Melanocyte of skin (primary cell): ENCODE data around the gene CDC42EP2. TPM values are rescaled to one million over a fixed set of nuclear protein-coding genes. Genes with fewer than 3 reads are reported as not detected.

ENCODE experiments used
- total RNA-seq, 2 donors: library from RNA; depleted of rRNA; stranded (reverse); fragments of >200 nt; gene quantifications; 2 replicates each; pipeline ENCODE4 v1.2.3, GENCODE V29; 2012

Gene CDC42EP2, protein sequence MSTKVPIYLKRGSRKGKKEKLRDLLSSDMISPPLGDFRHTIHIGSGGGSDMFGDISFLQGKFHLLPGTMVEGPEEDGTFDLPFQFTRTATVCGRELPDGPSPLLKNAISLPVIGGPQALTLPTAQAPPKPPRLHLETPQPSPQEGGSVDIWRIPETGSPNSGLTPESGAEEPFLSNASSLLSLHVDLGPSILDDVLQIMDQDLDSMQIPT
- 1 to 10 TPM in 1 of 2 donors, under 1 TPM in 1; 0.34 to 3.0 TPM for total RNA-seq

DNA sequence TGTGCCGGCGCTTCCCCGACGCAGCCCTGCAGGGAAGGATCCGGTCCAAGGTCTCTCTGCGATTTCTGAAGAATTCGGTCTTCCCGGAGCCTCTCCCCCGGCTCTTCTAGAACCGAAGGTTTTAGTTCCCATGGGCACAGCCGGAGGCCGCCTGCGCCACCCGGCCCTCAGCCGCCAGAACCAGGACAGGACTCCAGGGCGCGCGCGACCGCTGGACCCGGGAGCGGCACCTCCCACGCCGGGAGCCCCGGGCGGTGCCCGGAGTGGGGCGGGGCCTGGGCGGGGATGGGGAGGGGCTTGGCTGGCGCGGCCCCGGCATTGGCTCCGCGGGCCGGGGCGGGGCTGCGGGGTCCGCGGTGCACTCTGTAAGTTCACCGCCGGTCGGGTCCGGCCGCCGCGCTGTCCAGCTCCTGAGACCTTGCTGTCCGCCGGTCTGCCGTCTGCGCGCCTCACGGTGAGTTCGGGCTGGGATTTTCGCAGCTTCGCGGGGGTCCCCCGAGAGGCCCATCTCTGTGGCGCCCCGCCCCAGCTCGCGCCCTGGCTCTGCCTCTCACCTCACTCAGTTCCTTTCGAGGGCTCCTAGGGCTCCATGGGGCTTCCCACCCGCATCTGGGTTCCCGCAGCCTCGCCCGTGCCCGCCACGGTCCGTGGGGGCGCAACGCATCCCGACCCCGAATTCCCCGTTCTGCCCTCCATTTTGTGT lies at the start of gene CDC42EP2:
Gene CDC42EP2, plus strand, starts transcription at position 366 of the 703 bp plus-strand sequence. CDS start 6,033 bp downstream, outside the sequence.

DNA sequence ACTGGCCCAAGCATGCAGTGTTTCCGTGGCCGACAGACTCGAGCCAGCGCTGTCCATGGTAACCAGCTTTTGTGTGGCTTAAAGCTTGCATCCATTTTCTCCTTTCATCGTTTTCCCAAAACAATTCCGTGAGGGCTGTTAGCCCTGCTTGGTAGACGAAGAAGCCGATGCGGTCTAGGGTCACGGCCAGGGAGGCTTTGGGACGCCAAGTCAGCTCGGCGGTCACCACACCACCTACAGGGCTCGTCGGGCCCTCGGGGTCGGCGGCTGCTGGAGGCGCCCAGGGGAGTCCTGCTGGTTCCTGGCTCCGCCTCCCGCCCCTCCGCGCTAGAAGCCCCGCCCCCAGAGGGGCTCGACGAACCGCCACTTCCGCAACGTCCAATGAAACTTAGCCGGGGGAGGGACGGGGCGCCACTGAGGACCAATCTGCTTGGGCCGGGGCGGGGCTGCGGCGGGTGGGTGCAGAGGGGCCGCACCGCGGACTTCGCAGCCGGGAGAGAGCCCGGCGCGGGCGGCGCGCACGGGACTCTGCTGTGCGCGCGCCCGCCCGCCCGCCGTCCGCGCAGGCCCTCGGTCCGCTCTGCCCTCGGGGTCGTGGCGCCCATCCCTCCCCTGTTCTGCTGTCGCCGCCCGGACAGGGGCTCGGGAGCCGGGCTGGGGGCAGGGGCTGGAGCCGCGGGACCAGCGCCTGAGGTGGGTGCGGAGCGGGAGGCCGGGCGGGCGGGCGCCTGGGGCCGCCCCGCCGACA lies 39.8 kb downstream of the CDC42EP2 start, which contains the start of gene TIGD3:
Gene TIGD3, plus strand, starts transcription at position 487 of the 748 bp plus-strand sequence. CDS start 1,058 bp downstream, outside the sequence.

Other genes with a start within 250 kb of the CDC42EP2 start
- gene CDCA5, start 230.8 kb upstream of the CDC42EP2 start, total RNA-seq: 10 to 100 TPM; 11.4 to 29.6 TPM
- gene ZFPL1, start 230.6 kb upstream of the CDC42EP2 start, total RNA-seq: 10 to 100 TPM; 32.0 to 33.0 TPM
- 10 to 100 TPM; 78.5 to 78.6 TPM for gene VPS51, start 218.7 kb upstream of the CDC42EP2 start, total RNA-seq
- gene TM7SF2, start 203.0 kb upstream of the CDC42EP2 start, total RNA-seq: 1 to 10 TPM; 9.3 TPM
- 10 to 100 TPM; 13.1 to 16.7 TPM for gene ZNHIT2, start 197.2 kb upstream of the CDC42EP2 start, total RNA-seq
- gene FAU, start 192.7 kb upstream of the CDC42EP2 start, total RNA-seq: 100 to 1,000 TPM; 127 to 221 TPM
- 10 to 100 TPM; 59.2 to 59.6 TPM for gene MRPL49, start 192.5 kb upstream of the CDC42EP2 start, total RNA-seq
- gene SYVN1, start 180.3 kb upstream of the CDC42EP2 start, total RNA-seq: 10 to 100 TPM; 16.0 to 18.6 TPM
- gene SPDYC, start 144.6 kb upstream of the CDC42EP2 start, total RNA-seq: not detected
- 100 to 1,000 TPM; 101 to 111 TPM for gene CAPN1, start 132.9 kb upstream of the CDC42EP2 start, total RNA-seq
- gene POLA2, start 52.9 kb upstream of the CDC42EP2 start, total RNA-seq: 10 to 100 TPM; 18.6 to 37.3 TPM
- gene DPF2, start 19.0 kb downstream of the CDC42EP2 start, total RNA-seq: 10 to 100 TPM; 43.7 to 45.6 TPM
- under 1 TPM; under 0.01 to 0.33 TPM for gene TIGD3, start 39.9 kb downstream of the CDC42EP2 start, total RNA-seq
- 1 to 10 TPM; 1.3 to 3.8 TPM for gene SLC25A45, start 67.8 kb downstream of the CDC42EP2 start, total RNA-seq
- gene FRMD8, start 71.8 kb downstream of the CDC42EP2 start, total RNA-seq: 100 to 1,000 TPM in 1 of 2 donors, 10 to 100 TPM in 1; 59.2 to 108 TPM
- 100 to 1,000 TPM; 128 to 294 TPM for gene NEAT1, start 107.9 kb downstream of the CDC42EP2 start, total RNA-seq
- gene MALAT1, start 184.2 kb downstream of the CDC42EP2 start, total RNA-seq: 1,000 to 10,000 TPM; 3,281 to 4,065 TPM
- gene SCYL1, start 210.2 kb downstream of the CDC42EP2 start, total RNA-seq: 10 to 100 TPM; 75.0 to 90.9 TPM
- gene LTBP3, start 243.5 kb downstream of the CDC42EP2 start, total RNA-seq: 10 to 100 TPM in 1 of 2 donors, 1 to 10 TPM in 1; 9.3 to 14.3 TPM